Gastroesophageal sphincter (tissue), 4 donors: ENCODE data around the gene FANCI. TPM values are rescaled to one million over a fixed set of nuclear protein-coding genes. Genes with fewer than 3 reads are reported as not detected.

ENCODE experiments used
- ATAC-seq: fragments of 150-250 bp; one replicate; pipeline ENCODE4 v1.9.1; 2016; ENCODE audit warnings: mild to moderate bottlenecking, moderate library complexity
- H3K27ac ChIP-seq, 4 donors: fragments of 200-600 bp; sonication (generic) in 3 of 4; 1 replicate in 3 of 4; 2 replicates in 1 of 4; pipeline ENCODE4 v1.5.1; 2016 to 2019
- H3K27me3 ChIP-seq: fragments of 200-600 bp; sonication (generic); one replicate; pipeline ENCODE4 v1.5.1; 2019
- H3K36me3 ChIP-seq, 2 donors: fragments of 200-600 bp; sonication (generic); one replicate each; pipeline ENCODE4 v1.5.1; 2019; ENCODE audit warnings: control low read depth in 1 of 2
- H3K4me1 ChIP-seq, 3 donors: fragments of 200-600 bp; sonication (generic); 1 replicate in 2 of 3; 2 replicates in 1 of 3; pipeline ENCODE4 v1.5.1; 2016 to 2019; ENCODE audit warnings: control low read depth in 2 of 3
- H3K4me3 ChIP-seq, 2 donors: fragments of 200-600 bp; sonication (generic); one replicate each; pipeline ENCODE4 v1.5.1; 2019; ENCODE audit warnings: mild to moderate bottlenecking in 1 of 2, moderate library complexity in 1 of 2
- H3K9me3 ChIP-seq, 3 donors: fragments of 200-600 bp; sonication (generic); one replicate each; pipeline ENCODE4 v1.5.1; 2017 to 2019; ENCODE audit warnings: control low read depth in 2 of 3
- CTCF ChIP-seq, 4 experiments: fragments of 200-600 bp in 2 of 4; fragments of 450-650 bp in 2 of 4; sonication (generic) in 1 of 4; IDR thresholded peaks; one replicate each; pipeline ENCODE4 v1.5.1; 2017 to 2019; ENCODE audit warnings: antibody characterized with exemption in 4 of 4, mild to moderate bottlenecking in 2 of 4, moderate library complexity in 2 of 4
- EP300 ChIP-seq: sonication (generic); formaldehyde crosslinking; IDR thresholded peaks from one replicate; pipeline ENCODE4 v1.6.1; 2017; ENCODE audit warnings: antibody characterized with exemption, mild to moderate bottlenecking
- POLR2A ChIP-seq, 2 donors: fragments of 450-650 bp; IDR thresholded peaks; one replicate each; pipeline ENCODE4 v1.6.1; 2017; ENCODE audit warnings: antibody characterized with exemption in 2 of 2, mild to moderate bottlenecking in 2 of 2, moderate library complexity in 1 of 2
- POLR2AphosphoS5 ChIP-seq: sonication (generic); formaldehyde crosslinking; IDR thresholded peaks from one replicate; pipeline ENCODE4 v1.6.1; 2017; ENCODE audit warnings: antibody characterized with exemption
- WGBS, 2 donors: methylation state at CpG; one replicate each; pipeline ENCODE4 v1.1.5; 2018; ENCODE audit warnings: low coverage in 1 of 2; 5-methylcytosine and 5-hydroxymethylcytosine counted together
- small RNA-seq, 4 donors: library from RNA; depleted of rRNA; stranded (forward); fragments of <200 nt; gene quantifications; one replicate each; pipeline ENCODE3, GENCODE V24; 2016
- total RNA-seq, 4 donors: library from RNA; depleted of rRNA; stranded (reverse); fragments of >200 nt; gene quantifications; one replicate each; pipeline ENCODE4 v1.1.0, GENCODE V29; 2016

The FANCI gene
- total RNA-seq, 4 donors from 2014 or later, result 1.9 to 12.5 (median 7.1) TPM

GRCh38 chr15:89364341-89364740 lies 120.6 kb downstream of the FANCI start:
- 8 to 18% methylated on average over 2 to 3 of the region's 6 CpGs for WGBS, 2 donors
- Histone ChIP-seq H3K4me3 (no peak overlapping the region), H3K36me3 (no peaks in the 10 kb centered on the region), H3K27me3 (peaks cover 100% of the 10 kb centered on the region), H3K4me1 (peaks cover 0 to 37% (median 18%) of the 10 kb centered on the region in 3 donors), H3K9me3 (no peaks in the 10 kb centered on the region), H3K27ac (no peak overlapping the region)
- no peak for ATAC-seq
- TF ChIP-seq CTCF (IDR thresholded peaks at IDR 0.05) (no peak), EP300 (no peak), POLR2AphosphoS5 (no peak)

- H3K27ac ChIP-seq, result no peak overlapping the region
- no peak for TF ChIP-seq EP300
- TF ChIP-seq POLR2A (IDR thresholded peaks at IDR 0.05), result no peak
- TF ChIP-seq CTCF (IDR thresholded peaks at IDR 0.05), result no peak
- no peak for TF ChIP-seq POLR2AphosphoS5
- WGBS, 2 donors, result 6 to 10% methylated on average over 2 of the region's 13 CpGs
- peaks cover 0 to 32% (median 16%) of the 10 kb centered on the region in 3 donors for H3K4me1 ChIP-seq
- H3K27me3 ChIP-seq, result peaks cover 100% of the 10 kb centered on the region
- ATAC-seq, result no peak
- H3K36me3 ChIP-seq, result no peaks in the 10 kb centered on the region
- H3K4me3 ChIP-seq, result no peak overlapping the region
- H3K9me3 ChIP-seq, result no peaks in the 10 kb centered on the region
These were observed 121.1 kb downstream of the FANCI start for GRCh38 chr15:89364741-89365450.

- peaks cover 100% of the 10 kb centered on the region for H3K27me3 ChIP-seq
- H3K36me3 ChIP-seq, result no peaks in the 10 kb centered on the region
- no peak overlapping the region for H3K27ac ChIP-seq
- H3K4me3 ChIP-seq, result no peak overlapping the region
- WGBS, 2 donors, result 8% methylated on average over 11 of the region's 22 CpGs; no CpG with 5 or more reads in 1 of the 2 donors
- peaks cover 0 to 37% (median 16%) of the 10 kb centered on the region in 3 donors for H3K4me1 ChIP-seq
- no peak for TF ChIP-seq CTCF (IDR thresholded peaks at IDR 0.05)
- H3K9me3 ChIP-seq, result no peaks in the 10 kb centered on the region
- ATAC-seq, result no peak
These were observed 121.8 kb downstream of the FANCI start for GRCh38 chr15:89365462-89366065.

Small RNAs within 50 kb of the gene (small RNA-seq; reads per million reads assigned to genes)
- 0 reads per million in 4 donors for gene MIR6766

Other genes starting within 250 kb of the FANCI start
- gene ABHD2, start 155.5 kb upstream of the FANCI start, total RNA-seq, result 100 to 1,000 TPM in 1 of 4 donors, 10 to 100 TPM in 3; 54.6 to 108 (median 75.9) TPM
- gene RLBP1, start 22.4 kb upstream of the FANCI start, total RNA-seq, result under 1 TPM in 1 of 4 donors, not detected in 3; 0.64 TPM
- 10 to 100 TPM; 40.5 to 57.3 (median 49.2) TPM for gene POLG, start 90.8 kb downstream of the FANCI start, total RNA-seq